ENCODE data around the gene PTGR1.

DNA sequence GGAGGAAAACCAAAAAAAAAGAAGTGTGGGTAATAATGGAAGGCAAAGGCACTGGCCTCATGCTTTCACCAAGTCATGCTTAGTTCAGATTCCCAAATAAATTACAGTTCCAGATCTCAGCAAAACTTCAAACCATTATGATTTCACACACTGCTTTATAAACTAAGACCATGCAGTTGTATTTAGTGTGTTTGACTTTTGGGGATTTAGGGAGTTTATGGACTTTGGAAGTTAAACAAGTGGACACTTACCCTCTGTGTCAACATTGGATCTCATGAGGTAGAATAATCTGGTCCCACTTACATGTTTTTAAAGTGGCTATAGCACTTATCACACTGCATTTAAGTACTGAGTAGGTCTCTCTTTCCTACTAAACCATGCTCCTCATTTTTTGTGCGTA, 35.4 kb upstream of the PTGR1 start:
- TF ChIP-seq, protein P1, sequence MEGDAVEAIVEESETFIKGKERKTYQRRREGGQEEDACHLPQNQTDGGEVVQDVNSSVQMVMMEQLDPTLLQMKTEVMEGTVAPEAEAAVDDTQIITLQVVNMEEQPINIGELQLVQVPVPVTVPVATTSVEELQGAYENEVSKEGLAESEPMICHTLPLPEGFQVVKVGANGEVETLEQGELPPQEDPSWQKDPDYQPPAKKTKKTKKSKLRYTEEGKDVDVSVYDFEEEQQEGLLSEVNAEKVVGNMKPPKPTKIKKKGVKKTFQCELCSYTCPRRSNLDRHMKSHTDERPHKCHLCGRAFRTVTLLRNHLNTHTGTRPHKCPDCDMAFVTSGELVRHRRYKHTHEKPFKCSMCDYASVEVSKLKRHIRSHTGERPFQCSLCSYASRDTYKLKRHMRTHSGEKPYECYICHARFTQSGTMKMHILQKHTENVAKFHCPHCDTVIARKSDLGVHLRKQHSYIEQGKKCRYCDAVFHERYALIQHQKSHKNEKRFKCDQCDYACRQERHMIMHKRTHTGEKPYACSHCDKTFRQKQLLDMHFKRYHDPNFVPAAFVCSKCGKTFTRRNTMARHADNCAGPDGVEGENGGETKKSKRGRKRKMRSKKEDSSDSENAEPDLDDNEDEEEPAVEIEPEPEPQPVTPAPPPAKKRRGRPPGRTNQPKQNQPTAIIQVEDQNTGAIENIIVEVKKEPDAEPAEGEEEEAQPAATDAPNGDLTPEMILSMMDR (IDR thresholded peaks at IDR 0.05 in 4 of 5, conservative IDR thresholded peaks at IDR 0.05 in 1 of 5), result no peak
- no peak for TF ChIP-seq POLR2A (IDR thresholded peaks at IDR 0.05)

All from gastrocnemius medialis (tissue), 4 donors.